Fibroblast of the aortic adventitia (primary cell): ENCODE measurements around the gene HMG20A. TPM values are rescaled to one million over a fixed set of nuclear protein-coding genes. Genes with fewer than 3 reads are reported as not detected.

ENCODE experiments used
- DNase-seq: peaks from one replicate; pipeline ENCODE4 v3.0.0-alpha.2; 2010; ENCODE audit warnings: low read depth
- H3K4me3 ChIP-seq: 2 replicates; pipeline ENCODE4 v1.5.1; 2011; ENCODE audit warnings: low read depth, mild to moderate bottlenecking, control low read depth, low read length, moderate library complexity
- CTCF ChIP-seq: IDR thresholded peaks from 2 replicates; pipeline ENCODE4 v1.5.1; 2011; ENCODE audit warnings: mild to moderate bottlenecking, low read length, control low read depth, inconsistent platforms; ENCODE audit not compliant: insufficient read depth
- total RNA-seq: library from RNA; depleted of rRNA; stranded (reverse); fragments of >200 nt; gene quantifications from 2 replicates; pipeline ENCODE4 v1.2.3, GENCODE V29; 2012; ENCODE audit warnings: low replicate concordance

HMG20A gene
- total RNA-seq, 1 donor: 28.7 TPM

GRCh38 chr15:77418391-77418965, 2.2 kb upstream of the HMG20A start:
- peak overlapping the region; percentile 84 for H3K4me3 ChIP-seq
- no peak for TF ChIP-seq CTCF
- DNase-seq: peak; percentile 75

- peak overlapping the region; percentile 84 for H3K4me3 ChIP-seq
- TF ChIP-seq CTCF: peak; percentile 14
- DNase-seq: peak; percentile 66
Observed at GRCh38 chr15:77418966-77419835, 1.5 kb upstream of the HMG20A start.

- H3K4me3 ChIP-seq: peak within 1 kb of the TSS; percentile 93
- no peak for TF ChIP-seq CTCF
- peak; percentile 99 for DNase-seq
Observed at GRCh38 chr15:77419836-77420609, 665 bp upstream of the HMG20A start, which contains the start of gene PEAK1. Gene PEAK1, minus strand, starts transcription at chr15:77420104. Its CDS starts 238,178 bp downstream, at chr15:77181926.

- H3K4me3 ChIP-seq: peak overlapping the region; percentile 93
- no peak for DNase-seq
- no peak for TF ChIP-seq CTCF
Observed at GRCh38 chr15:77421370-77421700, 647 bp downstream of the HMG20A start.

- no peak for TF ChIP-seq CTCF
Observed at GRCh38 chr15:77425104-77425503, 4.4 kb downstream of the HMG20A start.

GRCh38 chr15:77426377-77426776, 5.7 kb downstream of the HMG20A start:
- no peak overlapping the region for H3K4me3 ChIP-seq
- TF ChIP-seq CTCF: no peak
- no peak for DNase-seq

More at GRCh38 chr15:77425104-77425503, 4.4 kb downstream of the HMG20A start:
- no peak overlapping the region for H3K4me3 ChIP-seq
- DNase-seq: no peak
